ENCODE results near the gene RPL11. TPM values are rescaled to one million over a fixed set of nuclear protein-coding genes. Genes with fewer than 3 reads are reported as not detected.

Gene RPL11
- total RNA-seq = 1,000 to 10,000 TPM; 1,098 to 1,455 (median 1,213) TPM

GRCh38 chr1:23691499-23692307 is at the start of gene RPL11:
Gene RPL11, plus strand, starts transcription at chr1:23691806. Its CDS starts 18 bp downstream, at chr1:23691824.
- TF ChIP-seq CTCF (IDR thresholded peaks at IDR 0.05; ENCODE audit: low read depth) = no peak

- TF ChIP-seq CTCF (IDR thresholded peaks at IDR 0.05; ENCODE audit: low read depth) = no peak
Measured at GRCh38 chr1:23643736-23644554, 47.7 kb upstream of the RPL11 start.

GRCh38 chr1:23644555-23644866 is 47.1 kb upstream of the RPL11 start:
- TF ChIP-seq CTCF (IDR thresholded peaks at IDR 0.05; ENCODE audit: low read depth) = no peak

GRCh38 chr1:23645338-23645737 is 46.3 kb upstream of the RPL11 start:
- TF ChIP-seq CTCF (IDR thresholded peaks at IDR 0.05; ENCODE audit: low read depth) = no peak

- no peak for TF ChIP-seq CTCF (IDR thresholded peaks at IDR 0.05; ENCODE audit: low read depth)
Measured at GRCh38 chr1:23646091-23646490, 45.5 kb upstream of the RPL11 start.

- no peak for TF ChIP-seq CTCF (IDR thresholded peaks at IDR 0.05; ENCODE audit: low read depth)
Measured at GRCh38 chr1:23646541-23646940, 45.1 kb upstream of the RPL11 start.

GRCh38 chr1:23648576-23648975 is 43.0 kb upstream of the RPL11 start:
- no peak for TF ChIP-seq CTCF (IDR thresholded peaks at IDR 0.05; ENCODE audit: low read depth)

All from subcutaneous adipose tissue (tissue), 4 donors.